Osteocyte (in vitro differentiated cells): ENCODE measurements around the gene DNAAF5. TPM values are rescaled to one million over a fixed set of nuclear protein-coding genes. Genes with fewer than 3 reads are reported as not detected.

Experiments
- DNase-seq: peaks from one replicate; pipeline ENCODE4 v3.0.0; 2021; ENCODE audit warnings: mixed read lengths; ENCODE audit not compliant: unreplicated experiment; ENCODE audit errors: extremely low spot score
- H3K27ac Mint-ChIP-seq: one replicate; pipeline ENCODE4 v1.8.0; 2021; ENCODE audit warnings: mild to moderate bottlenecking, mixed read lengths; ENCODE audit not compliant: unreplicated experiment
- H3K27me3 Mint-ChIP-seq: one replicate; pipeline ENCODE4 v1.8.0; 2021; ENCODE audit warnings: mixed read lengths; ENCODE audit not compliant: unreplicated experiment
- H3K36me3 Mint-ChIP-seq: one replicate; pipeline ENCODE4 v1.8.0; 2021; ENCODE audit warnings: mixed read lengths; ENCODE audit not compliant: unreplicated experiment
- H3K4me1 Mint-ChIP-seq: one replicate; pipeline ENCODE4 v1.8.0; 2021; ENCODE audit warnings: mixed read lengths; ENCODE audit not compliant: unreplicated experiment
- H3K4me3 Mint-ChIP-seq: one replicate; pipeline ENCODE4 v1.8.0; 2021; ENCODE audit warnings: mild to moderate bottlenecking, moderate library complexity, mixed read lengths; ENCODE audit not compliant: unreplicated experiment
- H3K9me3 Mint-ChIP-seq: one replicate; pipeline ENCODE4 v1.8.0; 2021; ENCODE audit warnings: mixed read lengths; ENCODE audit not compliant: unreplicated experiment
- long read RNA-seq: library from polyadenylated mRNA; unstranded; transcript quantifications from one replicate; pipeline ENCODE4 v2.0.0, GENCODE V29; 2021
- total RNA-seq: library from RNA; stranded (reverse); gene quantifications from 2 replicates; pipeline ENCODE4 v1.2.1, GENCODE V29; 2021
- TF ChIP-seq, protein P1 (sequence below): fragments of 200-600 bp; sonication (generic); IDR thresholded peaks from 2 replicates; pipeline ENCODE4 v1.5.0; 2021; ENCODE audit warnings: antibody characterized with exemption, mild to moderate bottlenecking, moderate library complexity

The DNAAF5 gene
- 28.1 and 36.9 TPM in 2 replicates for total RNA-seq
- long read RNA-seq, partial matches to known transcripts: 13 of 19 reads
- long read RNA-seq, other reads (novel, unspliced or antisense): 4 of 19 reads

DNA sequence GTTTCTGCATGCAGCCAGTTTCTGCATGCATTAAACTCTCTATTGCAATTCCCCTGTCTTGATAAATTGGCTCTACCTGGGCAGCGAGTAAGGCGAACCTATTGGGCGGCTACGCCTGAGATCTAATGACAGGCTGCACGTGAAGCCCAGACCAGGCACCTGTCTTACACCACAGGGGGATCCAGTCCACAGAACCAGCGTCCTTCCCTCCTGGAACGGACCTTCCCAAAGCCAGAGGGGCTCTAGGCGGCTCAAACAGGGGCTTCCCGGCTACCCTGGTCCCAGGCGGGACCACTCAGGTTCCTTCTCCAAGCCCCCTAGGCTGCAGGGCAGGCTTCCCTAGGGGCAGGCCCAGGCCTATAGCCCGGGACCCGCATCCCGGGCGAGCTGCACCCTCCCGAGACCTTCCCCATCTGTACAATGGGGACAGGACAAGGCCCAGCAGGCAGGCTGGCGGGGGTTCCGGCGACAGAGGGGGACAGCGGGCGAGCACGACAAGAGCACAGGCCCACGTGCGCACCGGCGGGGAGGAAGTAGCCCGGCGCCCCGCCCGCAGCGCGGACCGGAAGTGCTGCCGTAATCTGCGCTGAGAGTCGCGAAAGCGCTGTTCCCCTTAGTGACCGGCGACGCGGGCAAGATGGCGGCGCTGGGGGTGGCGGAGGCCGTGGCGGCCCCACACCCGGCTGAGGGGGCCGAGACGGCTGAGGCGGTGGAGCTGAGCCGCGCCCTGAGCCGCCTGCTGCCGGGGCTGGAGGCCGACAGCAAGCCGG, at the start of gene DNAAF5:
TSS of gene DNAAF5 (plus strand) at position 616 of the 770 bp plus-strand sequence. CDS start at position 638, 22 bp downstream.
- peak; percentile 92 for DNase-seq
- Mint-ChIP-seq H3K36me3 (peaks cover 9% of the 10 kb centered on the region), H3K9me3 (peaks cover 4% of the 10 kb centered on the region), H3K4me1 (peaks cover 19% of the 10 kb centered on the region), H3K4me3 (peak within 1 kb of the TSS; percentile 69), H3K27me3 (no peaks in the 10 kb centered on the region), H3K27ac (peak within 1 kb of the TSS; percentile 31)
- TF ChIP-seq, protein P1, sequence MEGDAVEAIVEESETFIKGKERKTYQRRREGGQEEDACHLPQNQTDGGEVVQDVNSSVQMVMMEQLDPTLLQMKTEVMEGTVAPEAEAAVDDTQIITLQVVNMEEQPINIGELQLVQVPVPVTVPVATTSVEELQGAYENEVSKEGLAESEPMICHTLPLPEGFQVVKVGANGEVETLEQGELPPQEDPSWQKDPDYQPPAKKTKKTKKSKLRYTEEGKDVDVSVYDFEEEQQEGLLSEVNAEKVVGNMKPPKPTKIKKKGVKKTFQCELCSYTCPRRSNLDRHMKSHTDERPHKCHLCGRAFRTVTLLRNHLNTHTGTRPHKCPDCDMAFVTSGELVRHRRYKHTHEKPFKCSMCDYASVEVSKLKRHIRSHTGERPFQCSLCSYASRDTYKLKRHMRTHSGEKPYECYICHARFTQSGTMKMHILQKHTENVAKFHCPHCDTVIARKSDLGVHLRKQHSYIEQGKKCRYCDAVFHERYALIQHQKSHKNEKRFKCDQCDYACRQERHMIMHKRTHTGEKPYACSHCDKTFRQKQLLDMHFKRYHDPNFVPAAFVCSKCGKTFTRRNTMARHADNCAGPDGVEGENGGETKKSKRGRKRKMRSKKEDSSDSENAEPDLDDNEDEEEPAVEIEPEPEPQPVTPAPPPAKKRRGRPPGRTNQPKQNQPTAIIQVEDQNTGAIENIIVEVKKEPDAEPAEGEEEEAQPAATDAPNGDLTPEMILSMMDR: no peak

DNA sequence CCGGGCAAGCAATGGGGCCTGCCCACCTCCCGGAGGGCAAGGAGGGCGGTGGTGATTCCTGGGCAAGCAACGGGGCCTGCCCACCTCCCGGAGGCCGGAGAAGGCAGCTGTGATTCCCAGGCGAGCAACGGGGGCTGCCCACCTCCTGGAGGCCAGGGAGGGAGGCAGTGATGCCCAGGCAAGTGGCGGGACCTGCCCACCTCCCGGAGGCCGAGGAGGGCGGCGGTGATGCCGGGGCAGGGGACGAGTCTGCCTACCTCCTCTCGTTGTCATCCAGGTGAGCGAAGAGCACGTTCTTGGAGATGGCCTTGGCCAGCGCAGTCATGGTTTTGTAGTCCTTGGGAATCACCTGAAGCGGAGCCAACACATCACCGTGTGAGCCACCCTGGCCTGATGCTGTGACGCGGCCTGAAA, 49.5 kb upstream of the DNAAF5 start:
- Mint-ChIP-seq H3K9me3 (no peaks in the 10 kb centered on the region), H3K27me3 (no peaks in the 10 kb centered on the region), H3K4me1 (peaks cover 5% of the 10 kb centered on the region), H3K36me3 (peaks cover 11% of the 10 kb centered on the region), H3K27ac (no peak overlapping the region), H3K4me3 (no peak overlapping the region)
- DNase-seq: no peak
- TF ChIP-seq, protein P1: no peak

GRCh38 chr7:680411-681127, 45.9 kb upstream of the DNAAF5 start:
- no peaks in the 10 kb centered on the region for H3K4me1 Mint-ChIP-seq
- H3K4me3 Mint-ChIP-seq: no peak overlapping the region
- TF ChIP-seq, protein P1: no peak
- DNase-seq: no peak
- no peaks in the 10 kb centered on the region for H3K27me3 Mint-ChIP-seq
- no peak overlapping the region for H3K27ac Mint-ChIP-seq
- H3K36me3 Mint-ChIP-seq: peaks cover 8% of the 10 kb centered on the region
- H3K9me3 Mint-ChIP-seq: peaks cover 7% of the 10 kb centered on the region

DNA sequence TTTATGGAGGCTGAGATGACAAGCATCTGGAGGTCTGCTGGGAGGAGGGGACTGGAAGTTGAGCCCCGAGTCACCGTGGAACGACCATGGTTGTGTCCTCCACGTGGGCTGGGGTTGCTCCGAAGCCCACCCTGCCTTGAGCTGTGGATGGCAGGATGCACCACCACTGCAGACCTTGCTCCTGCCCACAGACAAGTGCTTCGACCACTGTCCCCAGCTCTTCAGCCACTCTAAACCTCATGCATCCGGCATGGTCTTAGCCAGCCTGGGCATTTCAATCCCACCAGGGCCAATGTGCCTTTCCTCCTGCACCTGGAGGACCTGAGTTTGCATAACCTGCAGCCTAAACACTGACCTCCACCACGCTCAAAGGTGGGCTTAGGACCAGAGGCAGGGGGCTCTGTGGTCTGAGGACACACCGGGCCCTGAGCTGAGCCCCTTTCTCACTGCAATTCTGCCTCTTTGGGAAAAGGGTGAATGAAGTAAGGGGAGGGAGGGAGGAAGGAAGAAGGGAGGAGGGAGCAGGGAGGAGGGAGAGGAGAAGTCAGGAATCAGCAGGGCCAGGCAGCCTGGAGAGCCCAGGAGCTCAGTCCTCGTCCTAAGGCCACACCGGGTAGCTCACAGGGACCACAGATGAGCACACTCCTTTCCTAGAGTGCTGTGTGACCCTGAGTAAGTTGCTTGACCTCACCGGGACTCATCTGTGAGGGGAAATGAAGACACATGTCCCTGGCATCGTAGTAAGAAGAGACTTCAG, 44.8 kb upstream of the DNAAF5 start:
- Mint-ChIP-seq H3K27ac (no peak overlapping the region), H3K4me3 (no peak overlapping the region), H3K27me3 (no peaks in the 10 kb centered on the region), H3K36me3 (peaks cover 10% of the 10 kb centered on the region), H3K9me3 (peaks cover 10% of the 10 kb centered on the region), H3K4me1 (no peaks in the 10 kb centered on the region)
- TF ChIP-seq, protein P1: no peak
- no peak for DNase-seq
